PC-9 (cell line): ENCODE data around the gene BIRC5. TPM values are rescaled to one million over a fixed set of nuclear protein-coding genes. Genes with fewer than 3 reads are reported as not detected.

Experiments
- BruUV-seq: library from RNA; stranded (reverse); fragments of 400-500 nt; replicated peaks from 2 replicates; lab custom pipeline; 2021; lab: Mats Ljungman, UMichigan
- CTCF ChIA-PET: fragments of 300-600 bp; sonication (Branson Sonifier 250); formaldehyde crosslinking; loops from one replicate; lab custom pipeline; 2022; ENCODE audit warnings: antibody characterized with exemption; lab: Charles Lee
- POLR2A ChIA-PET: fragments of 300-600 bp; sonication (Branson Sonifier 250); formaldehyde crosslinking; loops from one replicate; lab custom pipeline; 2022; ENCODE audit warnings: antibody characterized with exemption; ENCODE audit not compliant: unreplicated experiment; lab: Charles Lee
- DNase-seq, 2 experiments: peaks; one replicate each; pipeline versions ENCODE4 v3.0.0 to v3.0.0-alpha.2; 2015 to 2022; ENCODE audit warnings: mixed read lengths in 1 of 2
- H2AFZ ChIP-seq: fragments of 200-600 bp; sonication (generic); 2 replicates; pipeline ENCODE4 v1.8.1; 2017; ENCODE audit warnings: antibody characterized with exemption
- H3F3A ChIP-seq: fragments of 200-600 bp; sonication (generic); 2 replicates; pipeline ENCODE4 v1.8.1; 2017; ENCODE audit warnings: antibody characterized with exemption, mild to moderate bottlenecking, low read depth; ENCODE audit not compliant: insufficient read depth
- H3K27ac ChIP-seq: fragments of 200-600 bp; sonication (generic); 2 replicates; pipeline ENCODE4 v1.6.1; 2016; ENCODE audit warnings: mixed run types
- H3K27me3 ChIP-seq: fragments of 200-600 bp; sonication (generic); 2 replicates; pipeline ENCODE4 v1.6.1; 2016; ENCODE audit warnings: low read depth, mixed run types; ENCODE audit not compliant: insufficient read depth
- H3K36me3 ChIP-seq: fragments of 200-600 bp; sonication (generic); 2 replicates; pipeline ENCODE4 v1.6.1; 2016; ENCODE audit warnings: low read depth, mixed run types
- H3K4me1 ChIP-seq: fragments of 200-600 bp; sonication (generic); replicated peaks from 2 replicates; pipeline ENCODE4 v1.6.1; 2016; ENCODE audit warnings: mixed run types; ENCODE audit not compliant: insufficient read depth
- H3K4me2 ChIP-seq: fragments of 200-600 bp; sonication (generic); 2 replicates; pipeline ENCODE4 v1.6.1; 2017; ENCODE audit warnings: mixed run types
- H3K4me3 ChIP-seq: fragments of 200-600 bp; sonication (generic); 2 replicates; pipeline ENCODE4 v1.6.1; 2016; ENCODE audit warnings: mixed run types
- H3K79me2 ChIP-seq: fragments of 200-600 bp; sonication (generic); 2 replicates; pipeline ENCODE4 v1.6.1; 2017; ENCODE audit warnings: low read depth, mixed run types
- H3K9me2 ChIP-seq: fragments of 200-600 bp; sonication (generic); 2 replicates; pipeline ENCODE4 v1.8.1; 2017; ENCODE audit warnings: mild to moderate bottlenecking; ENCODE audit not compliant: insufficient read depth
- H3K9me3 ChIP-seq: fragments of 200-600 bp; sonication (generic); 2 replicates; pipeline ENCODE4 v1.8.1; 2016; ENCODE audit warnings: low read depth; ENCODE audit not compliant: insufficient read depth
- H4K20me1 ChIP-seq: fragments of 200-600 bp; sonication (generic); 2 replicates; pipeline ENCODE4 v1.8.1; 2017; ENCODE audit not compliant: insufficient read depth
- EZH2 ChIP-seq: fragments of 200-600 bp; sonication (generic); IDR thresholded peaks from 2 replicates; pipeline ENCODE4 v1.8.0; 2017; ENCODE audit warnings: antibody characterized with exemption, low read depth
- intact Hi-C: fragments of 100-400 bp; cut with micrococcal nuclease; formaldehyde crosslinking; loops from one replicate; pipeline ENCODE4 v1.10.0; 2022; ENCODE audit not compliant: unreplicated experiment
- total RNA-seq: library from RNA; stranded (reverse); gene quantifications from 2 replicates; pipeline ENCODE4 v1.2.3, GENCODE V29; 2021
- TF ChIP-seq, protein P1 (sequence below): fragments of 200-600 bp; sonication (generic); conservative IDR thresholded peaks from 2 replicates; pipeline ENCODE4 v1.6.1; 2017; ENCODE audit warnings: mixed run types, antibody characterized with exemption, mild to moderate bottlenecking, moderate library complexity

BIRC5 gene
- total RNA-seq, 1 experiment from 2014 or later = 91.0 TPM

DNA sequence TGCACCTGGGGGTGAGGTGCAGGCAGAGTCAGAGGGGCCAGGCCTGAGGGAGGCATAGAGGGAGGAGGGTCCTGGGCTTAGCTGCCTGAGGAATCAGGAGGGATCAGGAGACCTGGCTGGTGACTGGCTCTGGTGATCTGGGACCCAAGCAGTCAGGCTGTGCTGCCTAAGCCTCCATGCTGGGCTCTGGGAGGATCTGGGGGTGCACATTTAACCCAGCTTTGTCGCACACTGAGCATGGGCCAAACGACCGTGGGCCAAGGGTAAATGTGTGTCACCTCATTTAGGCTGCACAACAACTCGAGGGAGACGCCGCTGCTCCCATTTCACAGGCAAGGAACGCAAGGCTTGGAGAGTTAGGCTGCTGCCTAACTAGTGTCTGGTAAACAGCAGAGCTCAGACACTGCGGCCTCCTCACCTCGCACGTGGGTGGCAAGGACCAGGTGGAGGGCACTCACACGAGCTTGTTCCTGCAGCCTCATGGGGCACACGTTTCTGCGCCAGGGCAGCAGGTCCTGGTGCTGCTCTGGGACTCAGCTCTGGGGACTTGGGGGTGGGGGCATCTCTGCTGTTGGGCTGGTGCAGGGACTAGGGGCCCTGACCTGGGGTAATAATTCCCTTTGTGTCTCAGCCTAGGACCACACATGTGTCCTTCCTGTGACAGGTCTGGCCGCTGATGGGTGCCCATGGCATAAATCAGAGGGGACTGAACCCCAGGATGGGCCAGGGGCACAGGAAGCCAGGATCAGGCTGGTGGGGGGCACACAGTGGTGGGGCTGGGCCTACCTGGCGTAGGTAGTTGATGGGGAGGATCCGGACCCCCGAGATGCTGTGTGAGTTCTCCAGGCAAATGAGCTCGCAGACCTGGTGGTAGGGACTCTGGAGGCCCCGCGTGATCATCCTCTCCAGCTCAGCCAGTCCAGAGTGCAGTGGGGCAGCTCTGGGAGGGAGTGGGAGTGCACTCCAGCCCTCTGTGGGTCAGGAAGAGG, 36.1 kb downstream of the BIRC5 start:
- Histone ChIP-seq H4K20me1 (no peaks in the 10 kb centered on the region), H3K27me3 (no peaks in the 10 kb centered on the region), H3K4me1 (0 out of 2 replicates have a peak, but pooled peaks cover 6% of the 10 kb centered on the region), H3F3A (peaks cover 5% of the 10 kb centered on the region; the same call in 1 of the 2 replicates), H3K9me2 (no peaks in the 10 kb centered on the region), H3K9me3 (no peaks in the 10 kb centered on the region), H3K36me3 (no peaks in the 10 kb centered on the region), H3K79me2 (no peaks in the 10 kb centered on the region), H3K27ac (no peak overlapping the region), H3K4me3 (no peak overlapping the region), H2AFZ (no peak overlapping the region), H3K4me2 (no peak overlapping the region)
- intact Hi-C loops = loop anchor here (2.0 to 5.0 kb wide), 3 partner anchors 65 to 233 kb away; no protein-coding TSS in a partner anchor
- POLR2A ChIA-PET = no interaction called here
- BruUV-seq = no TSS peak
- CTCF ChIA-PET = interaction anchor here (0.6 to 2.0 kb wide), 10 partner anchors 12 to 1013 kb away, joined by 3 to 17 read pairs (median 6); partner anchors contain the start of genes AFMID and TK1
- TF ChIP-seq, protein P1, sequence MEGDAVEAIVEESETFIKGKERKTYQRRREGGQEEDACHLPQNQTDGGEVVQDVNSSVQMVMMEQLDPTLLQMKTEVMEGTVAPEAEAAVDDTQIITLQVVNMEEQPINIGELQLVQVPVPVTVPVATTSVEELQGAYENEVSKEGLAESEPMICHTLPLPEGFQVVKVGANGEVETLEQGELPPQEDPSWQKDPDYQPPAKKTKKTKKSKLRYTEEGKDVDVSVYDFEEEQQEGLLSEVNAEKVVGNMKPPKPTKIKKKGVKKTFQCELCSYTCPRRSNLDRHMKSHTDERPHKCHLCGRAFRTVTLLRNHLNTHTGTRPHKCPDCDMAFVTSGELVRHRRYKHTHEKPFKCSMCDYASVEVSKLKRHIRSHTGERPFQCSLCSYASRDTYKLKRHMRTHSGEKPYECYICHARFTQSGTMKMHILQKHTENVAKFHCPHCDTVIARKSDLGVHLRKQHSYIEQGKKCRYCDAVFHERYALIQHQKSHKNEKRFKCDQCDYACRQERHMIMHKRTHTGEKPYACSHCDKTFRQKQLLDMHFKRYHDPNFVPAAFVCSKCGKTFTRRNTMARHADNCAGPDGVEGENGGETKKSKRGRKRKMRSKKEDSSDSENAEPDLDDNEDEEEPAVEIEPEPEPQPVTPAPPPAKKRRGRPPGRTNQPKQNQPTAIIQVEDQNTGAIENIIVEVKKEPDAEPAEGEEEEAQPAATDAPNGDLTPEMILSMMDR = no peak
- TF ChIP-seq EZH2 = no peak
- no peak for DNase-seq

DNA sequence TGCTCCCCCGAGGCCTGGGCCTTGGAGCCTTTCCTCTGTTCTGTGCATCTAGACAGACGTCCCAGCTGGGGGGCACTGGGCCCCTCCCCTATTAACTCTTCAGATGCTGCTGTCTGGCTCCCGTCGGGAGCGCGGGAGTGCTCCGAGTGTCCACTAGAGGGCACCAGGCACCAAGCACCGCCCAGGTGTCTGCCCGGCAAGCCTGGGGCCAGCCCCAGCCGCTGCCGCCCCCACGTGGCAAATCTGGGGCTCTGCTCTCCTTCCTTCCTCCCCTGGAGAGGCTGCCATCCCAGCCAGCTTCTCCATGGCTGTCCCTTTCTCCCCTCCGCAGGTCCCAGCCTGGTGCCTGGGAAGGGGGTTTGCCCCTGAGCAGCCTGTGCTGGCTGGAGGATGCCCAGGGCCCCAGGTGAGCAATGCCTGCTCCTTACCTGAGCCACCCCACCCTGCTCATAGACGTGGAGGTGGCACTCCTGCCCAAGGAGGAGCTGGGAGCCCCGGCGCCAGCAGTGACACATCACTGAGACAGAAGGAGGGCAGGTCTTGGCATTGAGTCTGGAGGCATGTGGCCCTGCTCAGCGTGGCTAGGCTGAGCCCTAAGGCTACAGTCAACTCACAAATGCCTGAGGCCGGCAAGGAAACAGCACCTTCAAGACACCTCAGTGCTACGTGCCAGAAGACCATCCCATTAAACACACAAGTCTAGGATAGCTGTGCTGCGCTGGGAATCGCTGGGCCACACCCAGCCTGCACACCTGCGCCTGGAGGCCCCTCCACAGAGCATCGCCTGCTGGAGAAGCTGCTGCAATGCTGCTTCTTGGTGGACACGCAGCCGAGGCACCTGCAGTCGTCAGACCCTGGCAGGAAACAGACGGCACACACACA, 37.1 kb downstream of the BIRC5 start:
- no peaks in the 10 kb centered on the region for H3K27me3 ChIP-seq
- no peaks in the 10 kb centered on the region for H3K9me3 ChIP-seq
- peak overlapping the region; percentile 23; the same call in 1 of the 2 replicates for H3K4me3 ChIP-seq
- ChIA-PET CTCF (interaction anchor here (0.5 to 2.0 kb wide), 20 partner anchors 11 to 576 kb away, joined by 3 to 17 read pairs (median 4); partner anchors contain the start of genes AFMID, BIRC5 and TK1), POLR2A (interaction anchor here (0.6 to 0.8 kb wide), 6 partner anchors 44 to 140 kb away, joined by 3 to 9 read pairs (median 4); partner anchors contain the start of gene AFMID)
- H3K27ac ChIP-seq = no peak overlapping the region
- H3K4me2 ChIP-seq = peak overlapping the region; percentile 75
- no peaks in the 10 kb centered on the region for H3K9me2 ChIP-seq
- H3F3A ChIP-seq = peaks cover 5% of the 10 kb centered on the region; the same call in 1 of the 2 replicates
- intact Hi-C loops = loop anchor here (1.0 to 5.0 kb wide), 8 partner anchors 64 to 234 kb away; partner anchors contain the start of gene SOCS3
- H4K20me1 ChIP-seq = no peaks in the 10 kb centered on the region
- no TSS peak for BruUV-seq
- DNase-seq = peak; percentile 63 to 90
- no peaks in the 10 kb centered on the region for H3K36me3 ChIP-seq
- 0 out of 2 replicates have a peak, but pooled peaks cover 6% of the 10 kb centered on the region for H3K4me1 ChIP-seq
- no peak for TF ChIP-seq EZH2
- TF ChIP-seq, protein P1 = peak; percentile 96
- H3K79me2 ChIP-seq = no peaks in the 10 kb centered on the region
- H2AFZ ChIP-seq = peak overlapping the region; percentile 78; the same call in 1 of the 2 replicates
